Stimulated activated CD8-positive, alpha-beta memory T cell treated with anti-CD3 and anti-CD28 coated beads, Interleukin-15, amount 100 ng/mL, for 48 hours (primary cell): Measurements from ENCODE around the gene PREX1.

Experiments used
- DNase-seq, 2 donors: peaks; one replicate each; pipeline ENCODE4 v3.0.0-alpha.2; 2020; ENCODE audit warnings: low read depth in 2 of 2

PREX1 gene

GRCh38 chr20:48584391-48585060, 243.3 kb downstream of the PREX1 start:
- no peak for DNase-seq

- no peak for DNase-seq
Measured at GRCh38 chr20:48583801-48584200, 244.0 kb downstream of the PREX1 start.

- no peak for DNase-seq
Measured at GRCh38 chr20:48583171-48583570, 244.6 kb downstream of the PREX1 start.

GRCh38 chr20:48582673-48582985, 245.2 kb downstream of the PREX1 start:
- no peak for DNase-seq

- DNase-seq = no peak
Measured at GRCh38 chr20:48581167-48581566, 246.6 kb downstream of the PREX1 start.

- DNase-seq = no peak
Measured at GRCh38 chr20:48578397-48579098, 249.3 kb downstream of the PREX1 start.

GRCh38 chr20:48577557-48577956, 250.2 kb downstream of the PREX1 start:
- DNase-seq = no peak

GRCh38 chr20:48574383-48574782, 253.4 kb downstream of the PREX1 start:
- DNase-seq = no peak
